SIG-M5 (cell line): Measurements from ENCODE around the gene CSPG5.

ENCODE experiments used
- DNase-seq: peaks from one replicate; lab custom pipeline; 2025; lab: John Stamatoyannopoulos, UW

CSPG5 gene

DNA sequence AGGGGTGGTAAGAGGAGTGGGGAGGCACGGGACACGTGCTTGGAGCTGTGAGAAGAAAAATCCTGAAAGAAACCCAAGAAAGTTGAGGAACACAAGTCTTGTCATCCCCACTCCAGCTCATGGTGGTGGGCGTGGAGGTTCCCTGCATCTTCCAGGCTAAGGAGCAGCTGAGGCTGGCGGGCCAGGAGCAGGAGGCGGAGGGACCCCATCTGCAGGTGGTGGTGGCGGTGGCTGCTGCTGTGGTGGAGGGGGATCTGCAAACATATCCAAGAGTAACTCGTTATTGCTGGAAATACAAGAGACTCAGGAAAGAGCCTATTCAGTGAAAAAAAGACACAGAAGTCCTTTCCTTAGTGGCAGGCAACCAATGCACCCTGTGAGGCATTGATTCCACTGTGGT lies 9.4 kb upstream of the CSPG5 start:
- DNase-seq, result no peak

- no peak for DNase-seq
Measured at GRCh38 chr3:47586746-47587145, 8.1 kb upstream of the CSPG5 start.

DNA sequence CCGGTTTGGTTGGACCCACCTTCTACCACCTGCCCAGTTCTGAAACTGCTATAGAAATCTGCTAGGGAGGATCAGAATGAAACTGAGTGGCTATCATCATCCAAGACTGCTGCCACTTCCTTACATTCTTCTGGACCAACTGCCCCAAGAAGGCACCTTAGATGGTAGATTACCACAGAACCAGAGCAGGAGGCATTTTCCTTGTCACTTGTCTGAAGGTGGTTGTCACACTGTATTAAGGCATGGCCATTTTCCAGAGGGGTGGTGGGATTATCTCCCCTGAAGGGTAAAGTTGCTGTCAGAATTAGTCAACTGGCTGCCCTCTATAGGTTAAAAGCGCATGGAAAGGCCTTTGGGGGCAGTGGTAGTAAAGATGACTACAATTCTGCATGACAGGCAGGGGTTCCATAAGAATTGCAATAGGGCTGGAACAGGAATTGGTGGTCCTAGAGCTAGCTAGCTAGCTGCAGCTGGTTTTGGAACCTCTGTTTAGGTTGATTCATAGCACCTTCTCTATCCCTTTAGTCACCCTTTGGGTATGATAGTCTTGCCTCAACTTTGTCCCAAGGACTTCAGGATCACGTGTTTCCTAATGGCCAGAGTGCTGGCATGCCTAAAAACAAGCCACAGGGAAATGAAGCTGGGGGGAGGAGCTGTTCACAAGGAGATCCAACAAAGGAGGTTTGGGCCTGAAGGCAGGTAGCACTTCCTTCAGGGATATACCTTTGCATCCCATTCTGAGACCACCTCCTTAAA lies 4.8 kb upstream of the CSPG5 start:
- DNase-seq, result no peak

DNA sequence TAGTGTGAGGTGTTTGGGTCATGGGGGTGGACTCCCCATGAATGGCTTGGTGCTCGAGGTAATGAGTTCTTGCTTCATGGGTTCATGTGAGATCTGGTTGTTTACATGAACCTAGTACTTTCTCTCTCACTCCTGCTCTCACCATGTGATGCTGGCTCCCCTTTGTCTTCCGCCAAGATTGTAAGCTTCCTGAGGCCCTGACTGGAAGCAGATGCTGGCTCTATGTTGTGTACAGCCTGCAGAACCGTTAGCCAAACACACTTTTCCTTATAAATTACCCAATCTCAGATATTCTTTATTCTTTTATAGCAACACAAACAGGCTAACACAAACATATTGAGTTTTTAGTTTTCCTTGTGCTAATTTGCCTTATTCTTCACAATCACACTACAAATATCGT lies 3.2 kb upstream of the CSPG5 start:
- no peak for DNase-seq

- no peak for DNase-seq
Measured at GRCh38 chr3:47581422-47581821, 2.8 kb upstream of the CSPG5 start.

GRCh38 chr3:47580481-47580880 lies 1.8 kb upstream of the CSPG5 start:
- no peak for DNase-seq

DNA sequence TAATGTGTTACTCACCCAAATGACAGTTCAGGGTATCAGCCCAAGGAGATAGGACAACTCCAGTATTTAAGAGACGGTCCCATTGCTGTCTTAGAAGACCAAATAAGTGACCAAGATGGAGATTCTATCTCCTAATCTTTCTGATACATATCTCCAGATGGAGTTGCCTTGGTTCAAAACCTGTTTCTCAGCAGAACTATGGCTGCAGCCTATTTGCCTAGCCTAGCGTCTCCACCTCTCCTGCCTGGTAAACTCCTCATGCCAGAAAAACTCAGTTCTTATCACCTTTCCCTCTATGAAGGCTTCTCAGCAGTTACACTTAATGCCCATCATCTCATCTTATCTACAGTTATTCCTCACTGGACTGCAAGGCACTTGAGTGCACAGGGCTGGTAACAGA lies 1.2 kb upstream of the CSPG5 start:
- no peak for DNase-seq

- DNase-seq, result no peak
Measured at GRCh38 chr3:47578119-47578632, 489 bp downstream of the CSPG5 start.

- no peak for DNase-seq
Measured at GRCh38 chr3:47577583-47578118, 1.0 kb downstream of the CSPG5 start.

GRCh38 chr3:47573190-47574172 lies 5.2 kb downstream of the CSPG5 start:
- no peak for DNase-seq

GRCh38 chr3:47571391-47572175 lies 7.1 kb downstream of the CSPG5 start:
- DNase-seq, result no peak

DNA sequence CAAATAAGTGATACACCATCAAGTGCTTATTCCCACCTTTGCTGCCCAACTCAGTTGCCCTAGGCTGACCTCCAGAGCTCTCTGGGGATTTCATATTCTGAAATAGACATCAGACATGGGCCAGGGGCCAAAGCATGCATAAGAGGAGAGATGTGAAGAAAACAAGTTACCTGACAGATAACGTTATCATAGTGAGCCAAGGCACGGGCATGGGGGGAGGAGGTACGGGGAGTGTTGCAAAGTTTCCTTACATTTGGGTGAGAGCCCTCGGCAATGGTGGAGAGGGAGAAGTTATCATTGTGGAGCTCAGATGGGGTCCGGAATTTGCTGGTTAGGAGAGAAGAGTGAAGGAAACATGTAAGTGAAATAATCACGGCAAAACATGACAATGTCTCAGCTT lies 9.8 kb downstream of the CSPG5 start:
- no peak for DNase-seq

- DNase-seq, result no peak
Measured at GRCh38 chr3:47567149-47567548, 11.5 kb downstream of the CSPG5 start.

- no peak for DNase-seq
Measured at GRCh38 chr3:47566667-47567066, 12.0 kb downstream of the CSPG5 start.

DNA sequence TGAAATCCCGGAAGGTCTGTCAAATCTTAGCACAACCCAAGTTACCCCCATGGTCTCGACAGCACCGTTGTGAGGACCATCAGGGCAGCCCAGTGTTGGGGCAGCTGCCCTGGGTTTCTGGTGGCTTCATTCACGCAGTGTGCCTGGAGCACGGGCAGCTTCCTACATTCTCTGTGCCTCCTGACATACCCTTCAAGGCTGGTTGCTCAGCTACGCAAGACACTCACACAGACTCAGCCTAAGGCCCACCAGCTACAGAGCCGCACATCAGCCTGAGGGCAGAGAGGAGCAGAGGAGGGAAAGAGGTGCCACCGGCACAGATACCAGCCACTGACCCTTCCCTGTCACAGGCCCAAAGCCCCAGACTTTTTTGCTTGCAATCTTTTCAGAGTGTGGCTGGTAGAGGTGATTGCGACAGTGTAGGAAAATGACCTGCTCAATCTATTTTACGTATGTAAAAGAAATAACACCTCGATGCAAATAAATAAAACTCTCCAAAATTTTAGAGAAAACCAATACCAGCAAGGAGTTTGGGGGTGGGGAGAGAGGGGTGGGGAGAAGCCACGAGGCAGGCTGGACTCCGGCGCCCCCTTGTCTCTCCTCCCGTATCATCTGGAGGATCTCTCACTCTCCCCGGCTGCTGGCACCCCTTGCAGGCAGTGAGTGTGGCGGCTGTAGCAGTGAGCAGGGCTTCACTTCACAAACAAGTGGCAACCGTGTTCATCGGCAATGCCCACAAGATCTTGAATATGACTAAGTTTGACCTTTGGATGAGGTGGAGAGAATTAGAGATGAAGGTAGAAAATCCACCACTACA lies 12.7 kb downstream of the CSPG5 start:
- DNase-seq, result no peak

DNA sequence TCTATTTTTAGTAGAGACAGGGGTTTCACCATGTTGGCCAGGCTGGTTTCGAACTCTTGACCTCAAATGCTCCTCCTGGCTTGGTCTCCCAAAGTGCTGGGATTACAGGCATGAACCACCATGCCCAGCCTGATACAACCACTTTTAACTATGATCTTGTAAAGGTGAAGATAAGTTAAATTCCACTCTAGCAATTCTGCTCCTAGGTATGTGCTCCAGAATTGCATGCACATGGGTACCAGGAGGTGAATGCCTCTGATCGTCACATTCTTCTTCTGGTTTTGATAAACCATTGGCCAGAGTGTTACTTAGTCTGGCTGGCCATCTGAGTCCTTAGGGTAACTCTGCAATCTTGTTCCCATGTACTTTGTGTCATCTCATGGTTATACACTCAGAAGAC lies 22.3 kb downstream of the CSPG5 start:
- DNase-seq, result no peak

- no peak for DNase-seq
Measured at GRCh38 chr3:47554335-47554734, 24.3 kb downstream of the CSPG5 start.

GRCh38 chr3:47553407-47553806 lies 25.3 kb downstream of the CSPG5 start:
- DNase-seq, result no peak

- no peak for DNase-seq
Measured at GRCh38 chr3:47542471-47543173, 36.0 kb downstream of the CSPG5 start.

- no peak for DNase-seq
Measured at GRCh38 chr3:47541583-47542108, 37.0 kb downstream of the CSPG5 start.
